CD4-positive, CD25-positive, alpha-beta regulatory T cell (primary cell): Measurements from ENCODE around the gene CBARP. TPM values are rescaled to one million over a fixed set of nuclear protein-coding genes. Genes with fewer than 3 reads are reported as not detected.

Experiments
- ATAC-seq, 2 donors: fragments of 150-1000 bp; cut with Tn5 transposase; one replicate each; pipeline ENCODE4 v1.10.0; 2021; ENCODE audit warnings: low read depth in 2 of 2, moderate number of reproducible peaks in 2 of 2, moderate library complexity in 1 of 2
- DNase-seq, 3 donors: peaks; one replicate each; pipeline versions ENCODE4 v3.0.0 to v3.0.0-alpha.2; 2012 to 2022; ENCODE audit warnings: mixed read lengths in 1 of 3
- H3K27ac ChIP-seq: one replicate; pipeline ENCODE4 v1.7.0; 2013; ENCODE audit warnings: mild to moderate bottlenecking, low read length; ENCODE audit not compliant: insufficient read depth, poor library complexity, severe bottlenecking
- H3K27me3 ChIP-seq: one replicate; pipeline ENCODE4 v1.7.0; 2013; ENCODE audit warnings: low read length; ENCODE audit not compliant: control insufficient read depth, insufficient read depth
- H3K36me3 ChIP-seq: one replicate; pipeline ENCODE4 v1.7.0; 2013; ENCODE audit warnings: mild to moderate bottlenecking, low read length, moderate library complexity; ENCODE audit not compliant: control insufficient read depth, insufficient read depth
- H3K4me1 ChIP-seq: 2 replicates; pipeline ENCODE4 v1.7.0; 2013; ENCODE audit warnings: mild to moderate bottlenecking, low read length; ENCODE audit not compliant: insufficient read depth, control insufficient read depth, poor library complexity, severe bottlenecking
- H3K4me3 ChIP-seq: one replicate; pipeline ENCODE4 v1.7.0; 2013; ENCODE audit warnings: low read depth, mild to moderate bottlenecking, low read length, moderate library complexity
- H3K9me3 ChIP-seq, 2 experiments: 1 replicate in 1 of 2; 2 replicates in 1 of 2; pipeline ENCODE4 v1.7.0; 2013; ENCODE audit warnings: low read length in 2 of 2, mild to moderate bottlenecking in 1 of 2, moderate library complexity in 1 of 2; ENCODE audit not compliant: control insufficient read depth in 2 of 2
- H3K27ac Mint-ChIP-seq, 3 donors: one replicate each; pipeline ENCODE4 v1.8.0; 2020 to 2022; ENCODE audit warnings: mild to moderate bottlenecking in 3 of 3, mixed read lengths in 3 of 3, moderate library complexity in 2 of 3
- H3K27me3 Mint-ChIP-seq: one replicate; pipeline ENCODE4 v1.8.0; 2022; ENCODE audit warnings: mild to moderate bottlenecking, mixed read lengths
- H3K36me3 Mint-ChIP-seq: one replicate; pipeline ENCODE4 v1.8.0; 2020; ENCODE audit warnings: mixed read lengths
- H3K4me1 Mint-ChIP-seq, 4 donors: one replicate each; pipeline ENCODE4 v1.8.0; 2020 to 2022; ENCODE audit warnings: mixed read lengths in 4 of 4, mild to moderate bottlenecking in 1 of 4
- H3K4me3 Mint-ChIP-seq, 4 donors: one replicate each; pipeline ENCODE4 v1.8.0; 2020 to 2022; ENCODE audit warnings: mild to moderate bottlenecking in 4 of 4, mixed read lengths in 4 of 4, moderate library complexity in 3 of 4
- H3K9me3 Mint-ChIP-seq, 7 donors: one replicate each; pipeline ENCODE4 v1.8.0; 2020 to 2022; ENCODE audit warnings: mixed read lengths in 7 of 7, mild to moderate bottlenecking in 3 of 7, moderate library complexity in 2 of 7
- polyA plus RNA-seq, 4 donors: library from polyadenylated mRNA; unstranded; fragments of 300-500 nt; fragmentation: Illumina TruSeq; gene quantifications; one replicate each; pipeline ENCODE4 v1.2.3, GENCODE V29; 2021
- total RNA-seq: library from RNA; stranded (reverse); gene quantifications from one replicate; pipeline ENCODE4 v1.2.3, GENCODE V29; 2022

The CBARP gene
- total and polyA plus RNA-seq, 5 donors from 2014 or later: 0.12 TPM; not detected in 4

DNA sequence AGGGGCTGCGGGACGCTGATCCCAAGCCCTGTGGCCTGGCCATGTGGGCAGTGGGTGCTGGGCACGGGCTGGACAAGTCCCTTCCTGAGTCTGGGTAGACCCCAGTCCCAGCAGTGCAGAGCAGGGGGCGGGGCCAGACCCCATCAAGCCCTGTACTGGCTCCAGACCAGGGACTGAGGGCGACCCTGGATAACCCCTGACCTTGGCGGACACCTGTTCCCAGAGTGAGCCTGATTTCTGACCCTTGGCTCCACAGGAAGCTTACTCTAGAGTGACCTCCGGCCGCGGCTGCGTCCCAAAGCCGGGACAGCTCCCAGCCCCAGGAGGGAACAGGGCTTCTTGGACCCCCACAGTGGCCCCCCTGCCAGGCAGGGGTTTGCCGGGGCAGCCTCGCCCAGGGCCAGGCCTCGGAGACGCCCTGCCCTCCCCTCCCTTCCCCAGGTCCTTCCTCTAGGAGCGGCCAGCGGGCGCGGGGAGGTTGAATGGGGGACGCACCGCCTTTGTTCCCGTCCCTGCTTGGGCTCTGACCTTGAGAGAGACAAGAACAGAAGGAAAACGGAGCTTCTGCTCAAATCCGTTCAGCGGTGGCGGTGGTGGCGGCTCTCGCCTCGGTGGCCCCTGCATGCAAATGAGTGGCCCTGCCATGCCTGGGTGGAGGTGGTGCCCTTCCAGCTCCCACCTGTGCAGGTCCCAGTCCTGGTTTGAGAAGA, 45.6 kb upstream of the CBARP start:
- H3K27me3 Mint-ChIP-seq: peaks cover 25% of the 10 kb centered on the region
- Histone ChIP-seq H3K36me3 (peaks cover 5% of the 10 kb centered on the region), H3K4me1 (peaks cover 8% of the 10 kb centered on the region), H3K4me3 (no peak overlapping the region), H3K27me3 (peaks cover 3% of the 10 kb centered on the region), H3K9me3 (no peaks in the 10 kb centered on the region), H3K27ac (no peak overlapping the region)
- peak overlapping the region in 1 of 4 donors; percentile 47 for H3K4me3 Mint-ChIP-seq
- ATAC-seq (no peak), DNase-seq (no peak)
- peaks cover 0 to 15% (median 8%) of the 10 kb centered on the region in 4 donors for H3K4me1 Mint-ChIP-seq
- H3K36me3 Mint-ChIP-seq: peaks cover 7% of the 10 kb centered on the region
- H3K9me3 Mint-ChIP-seq: peaks cover 0 to 2% (median 0%) of the 10 kb centered on the region in 7 donors
- H3K27ac Mint-ChIP-seq: peak overlapping the region in 1 of 3 donors; percentile 56

DNA sequence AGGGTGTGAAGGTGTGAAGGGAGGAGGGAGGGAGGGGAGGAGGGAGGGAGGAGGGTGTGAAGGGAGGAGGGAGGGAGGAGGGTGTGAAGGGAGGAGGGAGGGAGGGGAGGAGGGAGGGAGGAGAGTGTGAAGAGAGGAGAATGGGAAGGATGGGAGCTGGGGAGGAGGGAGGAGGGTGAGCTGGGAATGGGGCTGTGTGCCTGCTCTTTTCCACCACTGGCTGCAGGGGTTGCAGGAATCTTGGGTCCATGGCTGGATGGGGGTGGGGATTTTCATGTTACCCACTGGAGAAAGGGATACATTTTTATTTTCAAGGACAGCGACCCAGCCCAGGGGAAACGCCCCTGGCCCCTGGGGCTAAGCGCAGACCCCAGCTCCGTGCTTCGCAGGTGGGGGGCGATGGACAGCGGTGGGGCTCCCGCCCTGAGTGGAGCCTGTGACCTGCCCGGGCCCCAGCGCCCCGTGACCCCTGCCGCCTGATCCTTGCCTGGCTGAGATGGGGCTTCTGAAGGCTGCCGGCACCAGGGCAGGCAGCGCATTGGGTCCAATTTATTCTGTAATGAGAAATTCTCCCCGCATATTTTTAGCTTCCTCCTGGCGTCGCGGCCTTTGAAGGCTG, 44.9 kb upstream of the CBARP start:
- Mint-ChIP-seq H3K36me3 (peaks cover 7% of the 10 kb centered on the region), H3K9me3 (peaks cover 0 to 2% (median 0%) of the 10 kb centered on the region in 7 donors), H3K27ac (peak overlapping the region in 1 of 3 donors; percentile 56), H3K27me3 (peaks cover 25% of the 10 kb centered on the region), H3K4me1 (peaks cover 0 to 19% (median 8%) of the 10 kb centered on the region in 4 donors), H3K4me3 (peak overlapping the region in 1 of 4 donors; percentile 47)
- DNase-seq (no peak), ATAC-seq (no peak)
- H3K27ac ChIP-seq: no peak overlapping the region
- H3K36me3 ChIP-seq: peaks cover 5% of the 10 kb centered on the region
- H3K9me3 ChIP-seq: no peaks in the 10 kb centered on the region
- peaks cover 8% of the 10 kb centered on the region for H3K4me1 ChIP-seq
- no peak overlapping the region for H3K4me3 ChIP-seq
- H3K27me3 ChIP-seq: peaks cover 3% of the 10 kb centered on the region

DNA sequence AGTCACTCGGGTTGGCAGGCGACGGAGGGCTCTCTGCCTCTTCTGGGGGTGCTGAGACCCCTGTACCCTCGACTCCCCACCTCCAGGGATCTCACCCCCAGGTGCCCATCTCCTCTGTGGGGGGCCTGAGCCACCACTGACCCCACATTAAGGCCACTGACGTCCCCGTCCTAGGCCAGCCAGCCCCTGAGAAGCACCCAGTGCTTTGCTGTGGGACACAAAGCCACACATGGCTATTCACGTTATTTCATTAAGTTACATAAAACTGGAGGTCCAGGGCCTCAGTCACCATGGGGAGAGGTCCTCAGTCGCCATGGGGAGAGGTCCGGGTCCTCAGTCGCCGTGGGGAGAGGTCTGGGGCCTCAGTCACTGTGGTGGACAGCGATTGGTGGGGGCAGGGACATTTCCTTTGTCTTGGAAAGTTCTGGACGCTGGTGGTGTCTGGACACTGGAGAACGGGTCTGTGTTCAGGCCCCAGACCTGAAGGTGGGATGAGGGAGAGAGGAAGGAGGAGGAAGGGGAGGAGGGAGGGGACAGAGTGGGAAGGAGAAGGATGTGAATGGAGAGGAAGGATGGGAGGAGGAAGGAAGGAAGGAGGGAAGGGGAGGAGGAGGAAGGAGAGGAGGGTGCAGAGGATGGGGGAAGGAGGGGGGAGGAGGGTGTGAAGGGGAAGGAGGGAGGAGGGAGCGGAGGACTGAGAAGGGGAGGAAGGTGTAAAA, 43.9 kb upstream of the CBARP start:
- Histone ChIP-seq H3K4me3 (no peak overlapping the region), H3K9me3 (no peaks in the 10 kb centered on the region), H3K36me3 (peaks cover 5% of the 10 kb centered on the region), H3K27me3 (peaks cover 3% of the 10 kb centered on the region), H3K4me1 (peaks cover 11% of the 10 kb centered on the region), H3K27ac (no peak overlapping the region)
- no peak for DNase-seq
- Mint-ChIP-seq H3K27me3 (peaks cover 25% of the 10 kb centered on the region), H3K4me1 (peaks cover 0 to 22% (median 10%) of the 10 kb centered on the region in 4 donors), H3K27ac (no peak overlapping the region), H3K36me3 (peaks cover 7% of the 10 kb centered on the region), H3K4me3 (no peak overlapping the region), H3K9me3 (peaks cover 0 to 2% (median 0%) of the 10 kb centered on the region in 7 donors)
- no peak for ATAC-seq

- Mint-ChIP-seq H3K27me3 (peaks cover 25% of the 10 kb centered on the region), H3K27ac (no peak overlapping the region), H3K4me1 (peaks cover 0 to 22% (median 12%) of the 10 kb centered on the region in 4 donors), H3K9me3 (peaks cover 0 to 2% (median 0%) of the 10 kb centered on the region in 7 donors), H3K36me3 (peaks cover 7% of the 10 kb centered on the region), H3K4me3 (peak overlapping the region in 1 of 4 donors; percentile 79)
- Histone ChIP-seq H3K36me3 (peaks cover 5% of the 10 kb centered on the region), H3K27ac (no peak overlapping the region), H3K4me3 (no peak overlapping the region), H3K4me1 (peaks cover 15% of the 10 kb centered on the region), H3K27me3 (peaks cover 3% of the 10 kb centered on the region), H3K9me3 (no peaks in the 10 kb centered on the region)
- DNase-seq (no peak), ATAC-seq (no peak)
Measured at GRCh38 chr19:1280636-1281568, 43.1 kb upstream of the CBARP start.

- H3K9me3 ChIP-seq: no peaks in the 10 kb centered on the region
- Mint-ChIP-seq H3K4me3 (peak overlapping the region; percentile 64 to 87 (median 80)), H3K36me3 (peaks cover 7% of the 10 kb centered on the region), H3K4me1 (peaks cover 0 to 22% (median 11%) of the 10 kb centered on the region in 4 donors), H3K27ac (peak overlapping the region in 2 of 3 donors; percentile 56 to 75), H3K9me3 (peaks cover 0 to 2% (median 0%) of the 10 kb centered on the region in 7 donors), H3K27me3 (peaks cover 20% of the 10 kb centered on the region)
- no peak overlapping the region for H3K27ac ChIP-seq
- no peak for ATAC-seq
- DNase-seq: peak; percentile 67 to 83 (median 76)
- H3K4me1 ChIP-seq: peaks cover 19% of the 10 kb centered on the region
- H3K27me3 ChIP-seq: peaks cover 3% of the 10 kb centered on the region
- H3K36me3 ChIP-seq: peaks cover 5% of the 10 kb centered on the region
- H3K4me3 ChIP-seq: no peak overlapping the region
Measured at GRCh38 chr19:1279782-1280341, 42.1 kb upstream of the CBARP start.

DNA sequence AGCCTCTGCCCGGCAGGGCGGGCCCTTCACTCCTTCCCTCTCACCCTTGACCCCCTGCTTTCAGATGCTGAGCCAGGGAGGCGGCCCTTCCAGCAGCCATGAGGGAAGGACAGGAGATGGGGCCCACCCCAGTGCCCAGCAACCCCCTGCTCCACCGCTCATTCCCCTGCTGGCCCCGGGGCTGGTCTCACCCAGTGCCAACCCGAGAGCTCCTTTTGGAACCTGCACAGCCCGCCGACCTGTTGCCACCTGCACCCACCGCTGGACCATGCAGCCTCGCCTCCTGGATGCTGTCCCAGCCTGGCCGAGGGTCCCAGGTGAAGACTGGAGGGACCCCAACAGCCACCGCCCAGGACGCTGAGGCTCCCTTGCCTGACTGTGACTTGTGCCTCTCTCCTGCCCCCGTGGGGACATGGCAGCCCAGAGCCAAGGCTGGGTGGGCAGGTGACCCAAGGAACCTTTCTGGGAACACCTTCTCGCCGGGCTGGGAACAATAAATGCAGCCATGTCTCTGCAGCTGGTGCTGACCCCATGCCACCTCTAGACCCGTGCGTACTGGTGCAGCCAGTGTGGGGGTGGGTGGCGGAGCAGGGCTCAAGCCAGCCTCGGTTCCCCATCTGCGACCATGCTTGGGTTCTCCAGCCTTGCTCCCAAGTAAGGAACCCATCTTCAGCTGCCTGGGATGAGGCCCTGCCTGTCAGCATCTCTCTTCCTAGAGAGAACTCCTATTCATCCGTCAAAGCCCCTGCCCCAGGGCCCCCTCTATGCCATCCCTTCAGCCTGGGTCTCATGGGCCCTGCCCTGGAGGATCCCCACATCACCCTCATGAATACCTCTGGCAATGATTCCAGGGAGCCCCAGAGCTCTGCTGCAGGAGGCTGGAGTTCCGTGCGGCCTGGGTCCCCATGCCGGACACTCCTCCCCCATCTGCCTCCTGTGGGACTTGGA, 41.2 kb upstream of the CBARP start:
- Mint-ChIP-seq H3K4me3 (peak overlapping the region in 3 of 4 donors; percentile 38 to 79 (median 64)), H3K9me3 (no peaks in the 10 kb centered on the region), H3K36me3 (peaks cover 6% of the 10 kb centered on the region), H3K27me3 (peaks cover 11% of the 10 kb centered on the region), H3K27ac (peak overlapping the region in 1 of 3 donors; percentile 56), H3K4me1 (peaks cover 0 to 20% (median 10%) of the 10 kb centered on the region in 4 donors)
- H3K27me3 ChIP-seq: no peaks in the 10 kb centered on the region
- H3K9me3 ChIP-seq: no peaks in the 10 kb centered on the region
- H3K4me3 ChIP-seq: no peak overlapping the region
- H3K27ac ChIP-seq: no peak overlapping the region
- peaks cover 14% of the 10 kb centered on the region for H3K36me3 ChIP-seq
- DNase-seq (no peak), ATAC-seq (no peak)
- peaks cover 28% of the 10 kb centered on the region for H3K4me1 ChIP-seq
